H1 (cell line): Measurements from ENCODE around the gene FGFRL1.

ENCODE experiments used
- CBX8 ChIP-seq: fragments of 300-800, 300-1000 bp; sonication (generic); IDR thresholded peaks from 2 replicates; pipeline ENCODE4 v1.7.1; 2016; ENCODE audit warnings: low read depth, low read length, borderline replicate concordance
- CHD2 ChIP-seq: IDR thresholded peaks from 2 replicates; pipeline ENCODE4 v1.6.1; 2012; ENCODE audit warnings: low read length, improper control_type of control experiment
- EZH2 ChIP-seq: fragments of 200-600 bp; sonication (generic); IDR thresholded peaks from 2 replicates; pipeline ENCODE4 v1.7.1; 2012; ENCODE audit warnings: low read depth, mild to moderate bottlenecking, moderate library complexity, low read length, inconsistent platforms; ENCODE audit not compliant: severe bottlenecking
- JUND ChIP-seq: IDR thresholded peaks from 2 replicates; pipeline ENCODE4 v1.6.1; 2011; ENCODE audit warnings: mild to moderate bottlenecking, improper control_type of control experiment, low read length
- POLR2A ChIP-seq, 2 experiments: IDR thresholded peaks; 1 replicate in 1 of 2; 2 replicates in 1 of 2; pipeline ENCODE4 v1.6.1; 2011; ENCODE audit warnings: low read depth in 2 of 2, low read length in 2 of 2, mild to moderate bottlenecking in 2 of 2; ENCODE audit errors: control extremely low read depth in 1 of 2
- POLR2AphosphoS5 ChIP-seq: IDR thresholded peaks from 2 replicates; pipeline ENCODE4 v1.6.1; 2011; ENCODE audit warnings: low read depth, low read length
- TCF12 ChIP-seq: IDR thresholded peaks from 2 replicates; pipeline ENCODE4 v1.6.1; 2011; ENCODE audit warnings: low read depth, mild to moderate bottlenecking, low read length
- YY1 ChIP-seq: IDR thresholded peaks from 2 replicates; pipeline ENCODE4 v1.6.1; 2011; ENCODE audit warnings: low read depth, mild to moderate bottlenecking, low read length
- ZNF274 ChIP-seq: IDR thresholded peaks from 2 replicates; pipeline ENCODE4 v1.7.0; 2012; ENCODE audit warnings: low read length, borderline replicate concordance; ENCODE audit errors: extremely low read depth
- TF ChIP-seq, protein P1 (sequence below), 3 experiments: IDR thresholded peaks; 1 replicate in 2 of 3; 2 replicates in 1 of 3; pipeline versions ENCODE4 v1.5.1 to v1.6.1; 2011; ENCODE audit warnings: low read length in 3 of 3, mild to moderate bottlenecking in 3 of 3, inconsistent platforms in 2 of 3, low read depth in 1 of 3, moderate library complexity in 1 of 3; ENCODE audit not compliant: insufficient read depth in 1 of 3; ENCODE audit errors: control extremely low read depth in 1 of 3

- TF ChIP-seq TCF12 (no peak), EZH2 (no peak), POLR2A (IDR thresholded peaks at IDR 0.05; ENCODE audit: control extremely low read depth in 1 of 2, low read depth in 2 of 2, low read length in 2 of 2) (no peak), YY1 (no peak), ZNF274 (no peak), CHD2 (no peak), POLR2AphosphoS5 (no peak), JUND (no peak), CBX8 (no peak)
- TF ChIP-seq, protein P1, sequence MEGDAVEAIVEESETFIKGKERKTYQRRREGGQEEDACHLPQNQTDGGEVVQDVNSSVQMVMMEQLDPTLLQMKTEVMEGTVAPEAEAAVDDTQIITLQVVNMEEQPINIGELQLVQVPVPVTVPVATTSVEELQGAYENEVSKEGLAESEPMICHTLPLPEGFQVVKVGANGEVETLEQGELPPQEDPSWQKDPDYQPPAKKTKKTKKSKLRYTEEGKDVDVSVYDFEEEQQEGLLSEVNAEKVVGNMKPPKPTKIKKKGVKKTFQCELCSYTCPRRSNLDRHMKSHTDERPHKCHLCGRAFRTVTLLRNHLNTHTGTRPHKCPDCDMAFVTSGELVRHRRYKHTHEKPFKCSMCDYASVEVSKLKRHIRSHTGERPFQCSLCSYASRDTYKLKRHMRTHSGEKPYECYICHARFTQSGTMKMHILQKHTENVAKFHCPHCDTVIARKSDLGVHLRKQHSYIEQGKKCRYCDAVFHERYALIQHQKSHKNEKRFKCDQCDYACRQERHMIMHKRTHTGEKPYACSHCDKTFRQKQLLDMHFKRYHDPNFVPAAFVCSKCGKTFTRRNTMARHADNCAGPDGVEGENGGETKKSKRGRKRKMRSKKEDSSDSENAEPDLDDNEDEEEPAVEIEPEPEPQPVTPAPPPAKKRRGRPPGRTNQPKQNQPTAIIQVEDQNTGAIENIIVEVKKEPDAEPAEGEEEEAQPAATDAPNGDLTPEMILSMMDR (IDR thresholded peaks at IDR 0.05; ENCODE audit: control extremely low read depth in 1 of 3, insufficient read depth in 1 of 3, low read depth in 1 of 3, low read length in 3 of 3): no peak
Measured at GRCh38 chr4:1028574-1029220, 17.3 kb downstream of the FGFRL1 start.
